Pancreas (tissue), 8 donors: Measurements from ENCODE around the gene STRADA. TPM values are rescaled to one million over a fixed set of nuclear protein-coding genes. Genes with fewer than 3 reads are reported as not detected.

Experiments
- polyA plus RNA-seq, 2 donors: library from polyadenylated mRNA; stranded (reverse); fragments of 200-250 nt; gene quantifications; one replicate each; pipeline ENCODE4 v1.2.3, GENCODE V29; 2013
- total RNA-seq, 6 donors: library from RNA; stranded (reverse); fragmentation: NEBNext Ultra II Directional in 4 of 6; extraction: Animal tissue kit (Norgen Biotek cat#: 25700) in 4 of 6; gene quantifications; one replicate each; pipeline versions ENCODE4 v1.2.1 to v1.2.4, GENCODE V29; 2021 to 2023
- donor health status: healthy with polysubstance abuse.
- donor health status: DM: no; HTN: no; CAD: no; lungs with moderate emphysema.
- donor health status: DM: no; HTN: no; CAD: no.
- donor health status: Bipolar disorder and iron deficiency.
- donor health status: DM: yes; HTN: yes; CAD: no.
- donor health status: DM: no; HTN: no; CAD: no.
- donor health status: DM: no; HTN: no; CAD: no.
- donor health status: DM: yes; HTN: yes; CAD: no.

Gene STRADA
- total and polyA plus RNA-seq, 8 donors = 8.3 to 26.7 (median 13.9) TPM

Other genes with a start within 250 kb of the STRADA start
- gene KCNH6, start 218.4 kb downstream of the STRADA start, total RNA-seq = 1 to 10 TPM in 2 of 6 donors, under 1 TPM in 4; 0.35 to 1.3 (median 0.50) TPM
- gene KCNH6, start 218.4 kb downstream of the STRADA start, polyA plus RNA-seq = 10 to 100 TPM in 1 of 2 donors, 1 to 10 TPM in 1; 2.5 to 12.5 TPM
- gene DCAF7, start 191.3 kb downstream of the STRADA start, total RNA-seq = 10 to 100 TPM; 21.8 to 39.2 (median 25.6) TPM
- gene DCAF7, start 191.3 kb downstream of the STRADA start, polyA plus RNA-seq = 10 to 100 TPM in 1 of 2 donors, 1 to 10 TPM in 1; 7.1 to 14.1 TPM
- 10 to 100 TPM in 1 of 6 donors, 1 to 10 TPM in 5; 5.6 to 10.5 (median 7.6) TPM for gene TACO1, start 140.9 kb downstream of the STRADA start, total RNA-seq
- gene TACO1, start 140.9 kb downstream of the STRADA start, polyA plus RNA-seq = 10 to 100 TPM in 1 of 2 donors, 1 to 10 TPM in 1; 9.5 to 11.6 TPM
- gene MAP3K3, start 119.4 kb downstream of the STRADA start, total RNA-seq = 10 to 100 TPM in 3 of 6 donors, 1 to 10 TPM in 3; 8.4 to 21.9 (median 9.9) TPM
- gene MAP3K3, start 119.4 kb downstream of the STRADA start, polyA plus RNA-seq = 10 to 100 TPM; 13.4 to 16.9 TPM
- 10 to 100 TPM in 1 of 6 donors, 1 to 10 TPM in 5; 1.4 to 15.9 (median 4.7) TPM for gene LIMD2, start 41.7 kb downstream of the STRADA start, total RNA-seq
- gene LIMD2, start 41.7 kb downstream of the STRADA start, polyA plus RNA-seq = 10 to 100 TPM; 10.9 to 16.6 TPM
- gene CCDC47, start 31.8 kb upstream of the STRADA start, total RNA-seq = 10 to 100 TPM; 33.2 to 60.3 (median 51.5) TPM
- 10 to 100 TPM; 10.8 to 31.4 TPM for gene CCDC47, start 31.8 kb upstream of the STRADA start, polyA plus RNA-seq
- gene DDX42, start 32.4 kb upstream of the STRADA start, total RNA-seq = 10 to 100 TPM; 52.6 to 90.4 (median 68.1) TPM
- gene DDX42, start 32.4 kb upstream of the STRADA start, polyA plus RNA-seq = 10 to 100 TPM; 81.5 to 84.0 TPM
- 10 to 100 TPM; 36.5 to 61.1 (median 53.0) TPM for gene PSMC5, start 85.6 kb upstream of the STRADA start, total RNA-seq
- gene PSMC5, start 85.6 kb upstream of the STRADA start, polyA plus RNA-seq = 100 to 1,000 TPM; 109 to 154 TPM
- gene FTSJ3, start 85.9 kb upstream of the STRADA start, total RNA-seq = 10 to 100 TPM in 5 of 6 donors, 1 to 10 TPM in 1; 8.6 to 23.0 (median 12.8) TPM
- gene FTSJ3, start 85.9 kb upstream of the STRADA start, polyA plus RNA-seq = 10 to 100 TPM; 20.4 to 24.0 TPM
- gene SMARCD2, start 100.9 kb upstream of the STRADA start, total RNA-seq = 10 to 100 TPM; 37.6 to 57.3 (median 47.2) TPM
- gene SMARCD2, start 100.9 kb upstream of the STRADA start, polyA plus RNA-seq = 10 to 100 TPM; 38.8 to 51.2 TPM
- gene CSH2, start 131.9 kb upstream of the STRADA start, total RNA-seq = not detected
- not detected for gene CSH2, start 131.9 kb upstream of the STRADA start, polyA plus RNA-seq
- not detected for gene GH2, start 140.1 kb upstream of the STRADA start, total RNA-seq
- not detected for gene GH2, start 140.1 kb upstream of the STRADA start, polyA plus RNA-seq
- not detected for gene CSH1, start 154.8 kb upstream of the STRADA start, total RNA-seq
- not detected for gene CSH1, start 154.8 kb upstream of the STRADA start, polyA plus RNA-seq
- not detected for gene CSHL1, start 169.5 kb upstream of the STRADA start, total RNA-seq
- not detected for gene CSHL1, start 169.5 kb upstream of the STRADA start, polyA plus RNA-seq
- gene GH1, start 177.0 kb upstream of the STRADA start, total RNA-seq = not detected
- not detected for gene GH1, start 177.0 kb upstream of the STRADA start, polyA plus RNA-seq
- 1 to 10 TPM in 1 of 6 donors, under 1 TPM in 5; 0.20 to 1.2 (median 0.61) TPM for gene CD79B, start 190.5 kb upstream of the STRADA start, total RNA-seq
- 1 to 10 TPM; 1.1 to 1.2 TPM for gene CD79B, start 190.5 kb upstream of the STRADA start, polyA plus RNA-seq
- under 1 TPM; 0.04 to 0.41 (median 0.23) TPM for gene SCN4A, start 231.1 kb upstream of the STRADA start, total RNA-seq
- gene SCN4A, start 231.1 kb upstream of the STRADA start, polyA plus RNA-seq = 1 to 10 TPM in 1 of 2 donors, under 1 TPM in 1; 0.23 to 1.7 TPM